ENCODE results near the gene DEFB108B. TPM values are rescaled to one million over a fixed set of nuclear protein-coding genes. Genes with fewer than 3 reads are reported as not detected.
"Not testable (repeated sequence)": the region's sequence is repeated elsewhere in the genome, so short reads cannot be mapped to it uniquely, and the experiment has no call there.

DEFB108B gene
- total RNA-seq, 1 donor from 2014 or later = not detected

DNA sequence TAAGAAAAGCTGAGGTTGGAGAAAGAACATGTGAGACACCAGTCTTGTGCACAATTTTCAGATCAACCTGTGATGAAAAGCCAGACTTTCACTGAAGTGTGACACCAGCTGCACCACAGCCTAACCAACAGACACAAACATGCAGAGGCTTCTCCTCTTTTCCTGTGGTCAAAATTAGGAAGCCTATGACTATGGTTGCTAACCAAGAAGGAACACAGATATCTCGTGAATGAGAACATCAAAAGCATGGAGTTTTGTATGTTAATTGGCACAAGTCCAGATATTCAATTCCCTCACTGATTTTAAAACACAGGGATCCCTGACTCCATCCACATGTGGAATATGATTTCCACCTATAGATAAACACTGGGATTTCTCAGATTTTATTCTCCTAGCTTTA, 11.5 kb upstream of the DEFB108B start:
- not testable (repeated sequence) for DNase-seq

DNA sequence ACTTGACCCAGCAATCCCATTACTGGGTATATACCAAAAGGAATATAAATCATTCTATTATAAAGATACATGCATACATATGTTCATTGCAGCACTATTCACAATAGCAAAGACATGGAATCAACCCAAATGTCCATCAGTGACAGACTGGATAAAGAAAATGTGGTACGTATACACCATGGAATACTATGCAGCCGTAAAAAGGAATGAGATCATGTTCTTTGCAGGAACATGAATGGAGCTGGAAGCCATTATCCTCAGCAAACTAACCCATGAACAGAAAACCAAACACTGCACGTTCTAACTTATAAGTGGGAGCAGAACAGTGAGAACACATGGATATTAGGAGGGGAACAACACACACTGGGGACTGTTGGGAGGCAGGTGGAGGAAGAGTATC, 3.8 kb upstream of the DEFB108B start:
- not testable (repeated sequence) for DNase-seq

DNA sequence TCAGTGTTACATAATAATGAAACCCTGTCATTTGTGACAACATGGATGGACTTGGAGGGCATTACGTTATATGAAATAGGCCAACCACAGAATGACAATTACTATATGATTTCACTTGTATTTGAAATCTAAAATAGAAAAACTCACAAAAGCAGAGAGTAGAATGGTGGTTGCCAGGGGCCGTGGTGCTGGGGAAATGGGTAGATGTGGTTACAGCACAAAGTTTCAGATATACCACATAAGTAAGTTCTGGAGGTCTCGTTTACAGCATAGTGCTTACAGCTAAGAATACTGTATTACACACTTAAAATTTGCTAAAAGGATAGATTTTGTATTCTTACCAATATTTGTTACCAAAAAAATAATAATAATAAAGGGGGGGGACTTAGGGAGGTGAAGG, 3.3 kb upstream of the DEFB108B start:
- DNase-seq = not testable (repeated sequence)

DNA sequence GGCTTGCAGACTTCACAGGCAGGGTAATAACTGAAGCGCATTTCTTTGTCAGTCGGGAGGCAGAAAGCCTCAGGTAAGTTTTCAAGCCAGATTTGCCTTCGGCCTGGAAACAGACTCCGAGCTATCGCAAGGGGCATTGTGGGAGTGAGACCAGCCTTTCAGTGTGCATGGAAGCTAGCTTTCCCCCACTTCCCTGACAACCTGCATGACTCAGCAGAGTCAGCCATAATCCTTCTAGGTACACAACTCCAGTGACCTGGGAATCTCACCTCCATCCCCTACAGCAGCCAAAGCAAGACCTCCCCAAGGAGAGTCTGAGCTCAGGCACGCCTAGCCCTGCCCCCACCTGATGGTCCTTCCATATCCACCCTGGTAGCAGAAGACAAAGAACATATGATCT, 9.7 kb downstream of the DEFB108B start:
- not testable (repeated sequence) for DNase-seq

DNA sequence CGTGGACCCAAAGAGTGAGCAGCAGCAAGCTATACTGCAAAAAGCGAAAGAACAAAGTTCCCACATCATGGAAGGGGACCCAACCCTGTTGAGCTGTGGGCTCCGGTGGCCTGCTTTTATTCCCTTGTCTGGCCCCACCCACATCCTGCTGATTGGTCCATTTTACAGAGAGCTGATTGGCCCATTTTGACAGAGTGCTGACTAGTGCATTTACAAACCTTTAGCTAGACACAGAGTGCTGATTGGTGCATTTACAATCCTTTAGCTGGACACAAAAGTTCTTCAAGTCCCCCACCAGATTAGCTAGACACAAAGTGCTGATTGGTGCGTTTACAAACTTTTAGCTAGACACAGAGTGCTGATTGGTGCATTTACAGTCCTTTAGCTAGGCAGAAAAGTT, 10.4 kb downstream of the DEFB108B start:
- DNase-seq = not testable (repeated sequence)

DNA sequence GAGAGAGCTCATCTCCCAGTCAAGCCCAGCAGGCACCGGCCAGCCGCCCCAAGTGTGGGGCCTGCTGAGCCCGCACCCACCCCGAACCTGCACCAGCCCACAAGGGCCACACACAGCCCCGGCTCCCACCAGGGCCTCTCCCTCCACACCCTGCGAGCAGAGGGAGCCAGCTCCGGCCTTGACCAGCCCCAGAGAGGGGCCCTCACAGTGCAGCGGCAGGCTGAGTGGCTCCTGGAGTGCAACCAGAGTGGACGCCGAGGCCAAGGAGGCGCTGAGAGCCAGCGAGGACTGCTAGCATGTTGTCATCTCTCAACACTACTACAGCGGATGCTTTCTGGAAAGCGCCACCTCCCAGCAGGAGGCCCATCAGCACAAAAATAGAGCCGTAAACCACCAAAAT, 10.9 kb downstream of the DEFB108B start:
- no peak for DNase-seq

DNA sequence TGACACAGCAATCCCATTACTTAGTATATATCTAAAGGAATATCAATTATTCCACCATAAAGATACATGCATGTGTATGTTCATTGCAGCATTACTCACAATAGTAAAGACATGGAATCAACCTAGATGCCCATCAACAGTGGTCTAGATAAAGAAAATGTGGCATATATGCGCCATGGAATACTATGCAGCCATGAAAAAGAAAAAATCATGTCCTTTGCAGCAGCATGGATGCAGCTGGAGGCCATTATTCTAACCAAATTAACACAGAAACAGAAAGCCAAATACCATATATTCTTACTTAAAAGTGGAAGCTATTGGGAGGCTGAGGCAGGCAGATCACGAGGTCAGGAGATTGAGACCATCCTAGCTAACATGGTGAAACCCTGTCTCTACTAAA, 20.9 kb downstream of the DEFB108B start:
- not testable (repeated sequence) for DNase-seq

DNA sequence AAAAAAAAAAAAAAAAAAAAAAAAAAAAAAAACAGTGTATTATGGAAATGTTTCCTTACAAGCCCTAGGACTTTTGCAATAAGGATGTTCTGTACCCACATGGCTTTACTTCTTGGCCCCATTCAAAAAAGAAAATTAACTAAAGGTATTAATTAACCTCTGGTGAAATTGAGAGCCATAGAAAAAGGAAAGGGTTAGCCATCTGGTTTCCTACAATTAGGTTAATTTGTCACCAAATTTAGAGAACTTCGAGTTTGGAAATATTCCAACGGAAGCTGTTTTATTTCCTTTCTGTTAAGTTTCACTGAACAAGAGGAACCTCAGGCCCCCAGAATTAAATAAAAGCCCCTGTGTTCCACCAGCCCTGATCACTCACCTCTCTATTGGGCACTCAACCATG, 22.9 kb downstream of the DEFB108B start:
- DNase-seq = not testable (repeated sequence)

DNA sequence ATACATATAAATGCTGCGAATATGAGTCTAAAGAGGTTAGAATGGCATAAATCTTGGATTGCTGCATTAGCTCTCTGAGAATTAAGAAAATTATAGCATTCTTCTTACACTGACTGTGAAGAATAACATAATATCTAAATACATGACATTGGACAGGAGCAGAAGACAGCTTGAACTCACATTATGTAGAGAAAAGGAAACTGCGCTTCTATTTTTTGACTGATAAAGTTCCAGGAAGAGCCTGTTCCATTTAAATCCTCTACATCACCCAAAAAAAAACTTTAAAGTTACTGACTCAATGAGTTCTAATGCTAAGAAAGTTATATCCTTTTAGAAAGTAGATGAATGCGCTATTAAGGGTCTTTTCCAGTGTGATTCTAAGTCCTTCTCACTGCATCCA, 27.8 kb downstream of the DEFB108B start:
- not testable (repeated sequence) for DNase-seq

DNA sequence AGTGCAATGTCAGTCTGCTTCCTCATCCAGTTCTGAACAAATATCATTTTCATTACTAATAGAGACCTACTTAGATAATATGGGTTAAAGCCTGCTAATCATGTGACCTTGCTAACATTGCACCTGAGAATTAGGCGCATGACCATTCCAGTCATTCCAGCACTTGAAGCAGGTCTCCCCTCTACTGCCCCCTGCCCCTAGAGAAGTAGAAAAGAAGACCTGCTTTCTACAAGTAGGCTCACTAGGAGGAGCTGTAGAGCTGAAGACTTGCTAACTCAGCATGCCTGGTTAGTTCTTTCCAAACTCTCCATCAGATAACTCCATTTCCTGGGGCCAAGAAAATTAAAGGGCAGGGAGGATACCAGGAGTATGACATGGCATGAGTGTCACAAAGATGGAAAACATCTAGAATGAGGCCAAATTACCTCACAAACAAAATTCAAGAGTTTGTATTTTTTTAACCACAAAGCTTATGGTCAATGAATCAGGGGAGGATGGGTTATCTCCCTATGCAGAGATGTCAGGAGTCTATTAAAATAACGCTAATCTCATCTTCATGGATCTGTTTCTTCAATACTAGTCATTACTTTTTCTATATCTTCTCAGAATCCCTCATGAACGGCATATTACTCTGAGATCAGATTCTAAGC, 31.1 kb downstream of the DEFB108B start:
- DNase-seq = peak; percentile 51

DNA sequence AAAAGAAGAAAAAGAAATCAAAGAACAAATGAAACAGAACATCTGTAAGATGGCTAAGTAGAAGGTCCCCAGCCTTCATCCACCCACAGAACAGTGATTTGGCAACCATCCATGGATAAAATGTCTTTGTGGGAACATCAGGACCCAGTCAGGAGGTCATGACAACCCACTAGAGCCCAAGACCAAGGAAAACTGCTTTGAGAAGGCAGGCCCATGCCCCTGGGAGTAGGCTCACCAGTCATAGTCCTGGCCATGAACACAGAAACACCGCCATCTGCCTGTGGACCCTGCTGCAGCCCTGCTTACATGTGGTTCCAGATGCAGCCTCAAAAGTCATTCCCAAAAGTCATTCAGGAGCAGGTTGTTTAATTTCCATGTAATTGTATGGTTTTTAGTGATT, 34.2 kb downstream of the DEFB108B start:
- not testable (repeated sequence) for DNase-seq

DNA sequence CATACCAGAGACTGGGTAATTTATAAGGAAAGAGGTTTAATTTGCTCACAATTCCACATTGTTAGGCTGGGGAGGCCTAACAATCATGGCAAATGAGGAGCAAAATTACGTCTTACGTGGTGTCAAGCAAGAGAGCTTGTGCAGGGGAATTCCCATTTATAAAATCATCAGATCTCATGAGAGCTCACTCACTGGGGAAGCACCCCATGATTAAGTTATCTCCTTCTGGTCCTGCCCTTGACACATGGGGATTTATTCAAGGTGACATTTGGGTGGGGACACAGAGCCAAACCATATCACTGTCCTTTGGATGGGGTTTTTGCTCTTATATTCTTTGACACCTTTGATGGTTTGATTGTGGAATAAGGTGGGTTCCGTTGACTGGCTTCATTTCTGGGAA, 36.9 kb downstream of the DEFB108B start:
- not testable (repeated sequence) for DNase-seq

DNA sequence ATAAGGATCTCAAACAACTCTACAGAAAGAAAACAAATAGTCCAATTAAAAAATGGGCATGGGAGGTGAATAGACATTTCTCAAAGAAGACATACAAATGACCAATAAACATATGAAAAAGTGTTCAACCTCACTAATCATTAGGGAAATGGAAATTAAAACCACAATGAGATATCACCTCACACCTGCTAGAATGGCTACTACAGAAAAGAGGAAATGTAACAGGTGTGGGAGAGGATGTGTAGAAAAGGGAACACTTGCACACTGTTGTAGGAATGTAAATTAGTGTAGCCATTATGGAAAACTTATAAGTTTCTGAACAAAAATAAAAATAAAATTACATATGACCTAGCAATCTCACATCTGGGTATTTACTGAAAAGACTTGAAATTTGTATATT, 37.7 kb downstream of the DEFB108B start:
- not testable (repeated sequence) for DNase-seq

DNA sequence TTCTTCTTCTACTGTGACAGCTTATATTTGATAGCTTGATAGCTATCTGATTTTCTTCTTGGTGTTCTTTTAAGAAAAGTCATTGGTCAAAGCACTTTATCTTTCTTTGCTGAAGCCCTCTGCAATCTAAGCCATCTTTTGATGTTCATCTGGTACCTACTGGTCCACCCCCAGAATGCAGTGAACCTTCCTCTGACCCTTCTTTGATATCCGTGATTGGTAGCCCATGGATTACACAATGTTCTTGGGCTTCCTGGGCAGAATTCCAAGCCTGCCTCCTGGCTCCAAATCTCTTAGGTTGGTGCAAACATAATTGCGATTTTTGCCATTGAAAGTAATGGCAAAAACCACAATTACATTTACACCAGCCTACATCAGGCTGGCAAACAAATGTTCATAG, 43.3 kb downstream of the DEFB108B start:
- not testable (repeated sequence) for DNase-seq

DNA sequence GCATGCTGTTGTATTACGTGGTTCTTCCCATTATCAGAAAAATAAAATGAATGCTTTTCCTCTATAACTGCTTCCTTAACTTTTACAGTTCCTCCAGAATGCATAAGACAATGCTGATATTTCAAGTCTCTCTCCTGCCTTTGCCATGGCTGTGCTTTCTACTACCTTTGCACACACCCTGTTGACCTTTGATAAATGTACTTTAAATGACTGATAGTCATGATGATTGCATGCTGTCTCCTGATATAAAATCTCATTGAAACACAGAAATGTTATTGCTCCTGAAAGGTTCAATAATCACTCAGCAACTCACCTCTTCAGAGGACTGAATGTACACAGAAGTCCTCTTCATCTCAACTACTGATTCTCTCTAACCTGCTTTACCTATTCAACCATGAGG, 45.1 kb downstream of the DEFB108B start, which contains the start of gene DEFB131B:
TSS of gene DEFB131B (plus strand) at position 395 of the 400 bp plus-strand sequence. CDS start at position 395, 0 bp downstream.
- DNase-seq = not testable (repeated sequence)

DNA sequence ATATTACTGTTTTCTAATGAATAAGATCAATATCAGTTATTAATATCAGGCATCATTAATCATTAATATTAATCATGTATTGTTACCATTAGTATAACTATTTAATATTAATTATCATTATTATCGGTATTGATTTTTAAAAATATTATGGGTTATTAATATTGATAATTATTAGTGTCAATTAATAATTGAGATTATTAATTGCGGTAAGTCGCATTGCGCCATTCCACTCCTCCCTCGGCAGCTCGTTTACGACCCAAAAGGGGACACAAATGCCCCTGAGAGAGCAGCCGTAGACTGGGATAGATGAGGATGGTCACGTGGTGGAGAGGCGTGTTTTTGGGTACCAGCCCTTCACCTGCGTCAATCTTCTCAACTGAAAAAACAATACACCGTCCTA, 52.8 kb downstream of the DEFB108B start:
- DNase-seq = not testable (repeated sequence)

Small RNAs within 50 kb of the gene (small RNA-seq; reads per million reads assigned to genes)
- not detected for gene RNA5SP342 (ENCODE audit: low replicate concordance)

Other genes starting within 250 kb of the DEFB108B start
- gene DEFB131B, start 45.3 kb downstream of the DEFB108B start, total RNA-seq = not detected
- 9.4 TPM for gene XNDC1N, start 95.4 kb downstream of the DEFB108B start, total RNA-seq
- 27.7 TPM for gene RNF121, start 95.8 kb downstream of the DEFB108B start, total RNA-seq
- 4.8 TPM for gene IL18BP, start 165.7 kb downstream of the DEFB108B start, total RNA-seq
- gene NUMA1, start 247.3 kb downstream of the DEFB108B start, total RNA-seq = 260 TPM
- 8.8 TPM for gene LRRC51, start 247.7 kb downstream of the DEFB108B start, total RNA-seq

Data from tongue (tissue), 3 donors.